ENCODE data around the gene LMX1B.

Gene LMX1B

GRCh38 chr9:126599047-126599650 is 14.6 kb upstream of the LMX1B start:
- intact Hi-C loops (cut with DNase I) = no loop called here
- peak in 2 of 10 donors; percentile 9 to 14 for DNase-seq

GRCh38 chr9:126604059-126605055 is 9.4 kb upstream of the LMX1B start:
- DNase-seq = peak in 2 of 10 donors; percentile 34 to 70
- intact Hi-C loops (cut with DNase I) = no loop called here

- intact Hi-C loops (cut with DNase I) = no loop called here
Measured at GRCh38 chr9:126605792-126606482, 7.8 kb upstream of the LMX1B start.

GRCh38 chr9:126606483-126606870 is 7.3 kb upstream of the LMX1B start:
- intact Hi-C loops (cut with DNase I) = no loop called here
- peak in 2 of 10 donors; percentile 0 to 32 for DNase-seq

More at GRCh38 chr9:126605792-126606482, 7.8 kb upstream of the LMX1B start:
- DNase-seq = peak in 2 of 10 donors; percentile 35 to 74

GRCh38 chr9:126607086-126607485 is 6.6 kb upstream of the LMX1B start:
- intact Hi-C loops (cut with DNase I) = no loop called here
- DNase-seq = peak in 2 of 10 donors; percentile 19 to 21

GRCh38 chr9:126607731-126608130 is 6.0 kb upstream of the LMX1B start:
- peak in 2 of 10 donors; percentile 54 to 58 for DNase-seq
- intact Hi-C loops (cut with DNase I) = no loop called here

- intact Hi-C loops (cut with DNase I) = no loop called here
- DNase-seq = peak in 2 of 10 donors; percentile 45 to 46
Measured at GRCh38 chr9:126608551-126608950, 5.2 kb upstream of the LMX1B start.

- intact Hi-C loops (cut with DNase I) = no loop called here
- DNase-seq = peak in 2 of 10 donors; percentile 58 to 75
Measured at GRCh38 chr9:126609191-126609590, 4.5 kb upstream of the LMX1B start.

- intact Hi-C loops (cut with DNase I) = loop anchor here (2.0 to 10.0 kb wide), 2 partner anchors 75 to 171 kb away; no protein-coding TSS in a partner anchor
- DNase-seq = peak in 2 of 10 donors; percentile 52 to 55
Measured at GRCh38 chr9:126609711-126610388, 3.9 kb upstream of the LMX1B start.

GRCh38 chr9:126611193-126611591 is 2.5 kb upstream of the LMX1B start:
- intact Hi-C loops (cut with DNase I) = loop anchor here (2.0 to 10.0 kb wide), 2 partner anchors 74 to 170 kb away; no protein-coding TSS in a partner anchor
- peak in 2 of 10 donors; percentile 68 to 79 for DNase-seq

GRCh38 chr9:126611592-126612325 is 2.0 kb upstream of the LMX1B start:
- intact Hi-C loops (cut with DNase I) = loop anchor here (2.0 to 10.0 kb wide), 2 partner anchors 73 to 169 kb away; no protein-coding TSS in a partner anchor
- DNase-seq = peak; percentile 34 to 93 (median 68)

GRCh38 chr9:126612326-126612812 is 1.4 kb upstream of the LMX1B start:
- intact Hi-C loops (cut with DNase I) = loop anchor here (10.0 kb wide), 1 partner anchor 72 kb away; no protein-coding TSS in a partner anchor
- peak in 2 of 10 donors; percentile 34 to 39 for DNase-seq

GRCh38 chr9:126612813-126613641 is 701 bp upstream of the LMX1B start:
- intact Hi-C loops (cut with DNase I) = loop anchor here (10.0 kb wide), 1 partner anchor 72 kb away; no protein-coding TSS in a partner anchor

GRCh38 chr9:126614088-126614454 is 343 bp downstream of the LMX1B start:
- intact Hi-C loops (cut with DNase I) = loop anchor here (10.0 kb wide), 1 partner anchor 71 kb away; no protein-coding TSS in a partner anchor
- DNase-seq = peak in 2 of 10 donors; percentile 29 to 67

More at GRCh38 chr9:126612813-126613641, 701 bp upstream of the LMX1B start:
- DNase-seq = peak in 2 of 10 donors; percentile 70 to 71

GRCh38 chr9:126614455-126615244 is 922 bp downstream of the LMX1B start:
- intact Hi-C loops (cut with DNase I) = loop anchor here (10.0 kb wide), 1 partner anchor 70 kb away; no protein-coding TSS in a partner anchor
- peak in 2 of 10 donors; percentile 70 to 71 for DNase-seq

- DNase-seq = peak in 2 of 10 donors; percentile 53 to 67
Measured at GRCh38 chr9:126615245-126615790, 1.6 kb downstream of the LMX1B start.

More at GRCh38 chr9:126615245-126615790, 1.6 kb downstream of the LMX1B start:
- intact Hi-C loops (cut with DNase I) = loop anchor here (10.0 kb wide), 1 partner anchor 69 kb away; no protein-coding TSS in a partner anchor

Data from posterior cingulate gyrus (tissue), 11 donors.